GM12878 (cell line): ENCODE results near the gene POLR3G. TPM values are rescaled to one million over a fixed set of nuclear protein-coding genes. Genes with fewer than 3 reads are reported as not detected.

Source experiments
- ATAC-seq: fragments of 200-7000 bp; cut with Tn5 transposase; 3 replicates; pipeline ENCODE4 v1.9.1; 2020; ENCODE audit warnings: mild to moderate bottlenecking, moderate library complexity
- BruUV-seq: library from RNA; stranded (reverse); fragments of 400-500 nt; replicated peaks from 2 replicates; lab custom pipeline; 2021; lab: Mats Ljungman, UMichigan
- CTCF ChIA-PET: fragments of 300-600 bp; sonication (Branson Sonifier 250); formaldehyde crosslinking; extraction: SDS; loops from one replicate; lab custom pipeline; 2021; ENCODE audit warnings: inconsistent platforms; lab: Yijun Ruan, JAX
- POLR2A ChIA-PET: fragments of 350-600 bp; formaldehyde crosslinking; extraction: SDS; loops from one replicate; lab custom pipeline; 2021; ENCODE audit warnings: inconsistent platforms; lab: Charles Lee
- RAD21 ChIA-PET: fragments of 300-600 bp; sonication (Branson Sonifier 250); formaldehyde crosslinking; loops from one replicate; lab custom pipeline; 2023; ENCODE audit warnings: antibody characterized with exemption; ENCODE audit not compliant: unreplicated experiment; lab: Charles Lee
- SMC1A ChIA-PET: fragments of 300-600 bp; sonication (Branson Sonifier 250); formaldehyde crosslinking; loops from one replicate; lab custom pipeline; 2023; ENCODE audit not compliant: unreplicated experiment, uncharacterized antibody; lab: Charles Lee
- DNase-seq: peaks from one replicate; pipeline ENCODE4 v3.0.0-alpha.2; 2011; ENCODE audit warnings: low read depth, low spot score
- FAIRE-seq: peaks from 3 replicates; lab custom pipeline; 2011; peaks lifted over from hg19 to GRCh38; lab: Jason Lieb, UNC
- H2AFZ ChIP-seq: 2 replicates; pipeline ENCODE4 v1.6.0; 2011; ENCODE audit warnings: low read depth, low read length, control low read depth; ENCODE audit not compliant: control insufficient read depth
- H3K27ac ChIP-seq: 2 replicates; pipeline ENCODE4 v1.5.1; 2011; ENCODE audit warnings: control low read depth; ENCODE audit not compliant: control insufficient read depth, insufficient read depth
- H3K27me3 ChIP-seq, 2 experiments: replicated peaks in 1 of 2; 2 replicates each; pipeline versions ENCODE4 v1.6.0 to v1.6.1; 2011; ENCODE audit warnings: low read length in 1 of 2; ENCODE audit not compliant: control insufficient read depth in 2 of 2, insufficient read depth in 2 of 2
- H3K36me3 ChIP-seq, 2 experiments: 2 replicates each; pipeline ENCODE4 v1.5.1; 2011; ENCODE audit warnings: low read length in 1 of 2; ENCODE audit not compliant: control insufficient read depth in 2 of 2, insufficient read depth in 2 of 2
- H3K4me1 ChIP-seq: 2 replicates; pipeline ENCODE4 v1.6.1; 2011; ENCODE audit warnings: mild to moderate bottlenecking, low read length, moderate library complexity, mixed read lengths; ENCODE audit not compliant: control insufficient read depth, insufficient read depth
- H3K4me2 ChIP-seq: 2 replicates; pipeline ENCODE4 v1.6.0; 2011; ENCODE audit warnings: control low read depth; ENCODE audit not compliant: control insufficient read depth, insufficient read depth
- H3K4me3 ChIP-seq: fragments of 200-600 bp; sonication (generic); 2 replicates; pipeline ENCODE4 v1.5.1; 2016
- H3K79me2 ChIP-seq: 2 replicates; pipeline ENCODE4 v1.6.0; 2011; ENCODE audit warnings: low read length; ENCODE audit not compliant: control insufficient read depth, insufficient read depth
- H3K9ac ChIP-seq: 2 replicates; pipeline ENCODE4 v1.8.0; 2011; ENCODE audit warnings: low read length, control low read depth, mixed read lengths; ENCODE audit not compliant: control insufficient read depth, insufficient read depth
- H3K9me3 ChIP-seq: replicated peaks from 3 replicates; pipeline ENCODE4 v1.5.1; 2011; ENCODE audit warnings: mild to moderate bottlenecking, low read length; ENCODE audit not compliant: control insufficient read depth, insufficient read depth
- H4K20me1 ChIP-seq: 2 replicates; pipeline ENCODE4 v1.6.0; 2011; ENCODE audit not compliant: control insufficient read depth, insufficient read depth
- BHLHE40 ChIP-seq, 2 experiments: fragments of 450-650 bp in 1 of 2; IDR thresholded peaks; 2 replicates each; pipeline ENCODE4 v1.6.1; 2011 to 2017; ENCODE audit warnings: low read depth in 2 of 2, borderline replicate concordance in 1 of 2, improper control_type of control experiment in 1 of 2, low read length in 1 of 2, mild to moderate bottlenecking in 1 of 2
- CREM ChIP-seq: IDR thresholded peaks from 2 replicates; pipeline ENCODE4 v1.6.1; 2014; ENCODE audit warnings: antibody characterized with exemption, low read depth
- E2F4 ChIP-seq: IDR thresholded peaks from 2 replicates; pipeline ENCODE4 v1.6.1; 2012; ENCODE audit warnings: low read depth, low read length, improper control_type of control experiment
- E2F8 ChIP-seq: fragments of 450-650 bp; IDR thresholded peaks from 2 replicates; pipeline ENCODE4 v1.6.1; 2018; ENCODE audit warnings: mild to moderate bottlenecking, low read depth, moderate library complexity; ENCODE audit not compliant: partially characterized antibody
- HCFC1 ChIP-seq: fragments of 150-350 bp; IDR thresholded peaks from 2 replicates; pipeline ENCODE4 v1.6.1; 2014; ENCODE audit warnings: low read length
- JUND ChIP-seq: IDR thresholded peaks from 2 replicates; pipeline ENCODE4 v1.6.1; 2012; ENCODE audit warnings: low read depth, mild to moderate bottlenecking, low read length, improper control_type of control experiment, moderate library complexity
- MYB ChIP-seq: fragments of 150-350 bp; IDR thresholded peaks from 2 replicates; pipeline ENCODE4 v1.6.1; 2014; ENCODE audit warnings: mild to moderate bottlenecking, low read depth, low read length, borderline replicate concordance
- PBX3 ChIP-seq: IDR thresholded peaks from 2 replicates; pipeline ENCODE4 v1.6.1; 2011; ENCODE audit warnings: mild to moderate bottlenecking, low read depth, low read length, moderate library complexity; ENCODE audit not compliant: insufficient replicate concordance
- PML ChIP-seq: IDR thresholded peaks from 2 replicates; pipeline ENCODE4 v1.6.1; 2012; ENCODE audit warnings: low read length, inconsistent platforms
- POU2F2 ChIP-seq: IDR thresholded peaks from 3 replicates; pipeline ENCODE4 v1.6.1; 2011; ENCODE audit warnings: low read depth, mild to moderate bottlenecking, low read length, borderline replicate concordance
- RB1 ChIP-seq: fragments of 450-650 bp; formaldehyde crosslinking; IDR thresholded peaks from 2 replicates; pipeline ENCODE4 v1.6.1; 2017; ENCODE audit warnings: mild to moderate bottlenecking, borderline replicate concordance
- SPI1 ChIP-seq: IDR thresholded peaks from 2 replicates; pipeline ENCODE4 v1.6.1; 2011; ENCODE audit warnings: low read depth, mild to moderate bottlenecking, low read length, moderate library complexity, borderline replicate concordance; ENCODE audit not compliant: insufficient read depth
- TBL1XR1 ChIP-seq: IDR thresholded peaks from 2 replicates; pipeline ENCODE4 v1.6.1; 2012; ENCODE audit warnings: low read depth, low read length, improper control_type of control experiment
- TCF3 ChIP-seq: IDR thresholded peaks from 2 replicates; pipeline ENCODE4 v1.6.1; 2012; ENCODE audit warnings: low read depth, mild to moderate bottlenecking, low read length, borderline replicate concordance; ENCODE audit not compliant: insufficient read depth
- ZBTB11 ChIP-seq: fragments of 450-650 bp; formaldehyde crosslinking; IDR thresholded peaks from 2 replicates; pipeline ENCODE4 v1.5.0; 2022; ENCODE audit warnings: mild to moderate bottlenecking, missing genetic modification characterization
- ZNF384 ChIP-seq: IDR thresholded peaks from 2 replicates; pipeline ENCODE4 v1.6.1; 2012; ENCODE audit warnings: low read depth, mild to moderate bottlenecking, low read length, improper control_type of control experiment, borderline replicate concordance
- WGBS: methylation state at CpG from one replicate; pipeline ENCODE4 v1.1.6; 2016; ENCODE audit warnings: low lambda C conversion rate; ENCODE audit not compliant: insufficient replicate concordance, insufficient coverage; ENCODE audit errors: missing lambda C conversion rate; 5-methylcytosine and 5-hydroxymethylcytosine counted together
- in situ Hi-C: fragments of 300-500 bp; cut with MboI; formaldehyde crosslinking; loops from 9 replicates; pipeline ENCODE4 v1.14.3; 2018; ENCODE audit warnings: mixed read lengths
- intact Hi-C: fragments of 100-400 bp; cut with micrococcal nuclease; formaldehyde crosslinking; loops from one replicate; pipeline ENCODE4 v1.14.2; 2022; ENCODE audit not compliant: unreplicated experiment
- polyA plus RNA-seq, 11 experiments: library from polyadenylated mRNA; depleted of rRNA in 4 of 11; unstranded in 6 of 11; stranded (reverse) in 5 of 11; fragments of >200 nt; fragmentation: Nextera tagmentation in 4 of 11; fragmentation: Illumina TruSeq in 1 of 11; extraction: Ambion mirVana in 4 of 11; extraction: Trizol in 1 of 11; gene quantifications; 1 replicate in 1 of 11; 2 replicates in 10 of 11; pipeline versions ENCODE4 v1.2.1 to v1.2.3, GENCODE V29; 2011 to 2016; ENCODE audit warnings: inconsistent platforms in 2 of 11, missing spikeins in 2 of 11, low read depth in 1 of 11
- total RNA-seq, 4 experiments: library from RNA; depleted of rRNA in 3 of 4; stranded (reverse); fragments of >200 nt in 3 of 4; fragmentation: Illumina TruSeq in 1 of 4; extraction: Trizol in 1 of 4; gene quantifications; 2 replicates each; pipeline versions ENCODE4 v1.2.1 to v1.2.3, GENCODE V29; 2013 to 2021

The POLR3G gene
- total and polyA plus RNA-seq, 10 of the 15 experiments (the other 5 are each of a cell fraction or from before 2014, with no cell fraction given): 15.2 to 50.9 (median 27.5) TPM

GRCh38 chr5:90547072-90547536 is 72.4 kb downstream of the POLR3G start:
- no peak overlapping the region for H3K4me2 ChIP-seq
- ChIA-PET RAD21 (no interaction called here), POLR2A (no interaction called here), CTCF (interaction anchor here (1.0 to 1.3 kb wide), 3 partner anchors 57 to 237 kb away, joined by 3 to 4 read pairs (median 4); no protein-coding TSS in a partner anchor), SMC1A (no interaction called here)
- in situ Hi-C loops (no loop called here), intact Hi-C loops (no loop called here)
- BruUV-seq: no TSS peak
- H3K9me3 ChIP-seq: no peaks in the 10 kb centered on the region
- 6% methylated on average over 1 of the region's 1 CpG for WGBS
- H3K79me2 ChIP-seq: no peaks in the 10 kb centered on the region
- no peak overlapping the region for H3K27ac ChIP-seq
- H3K4me1 ChIP-seq: no peaks in the 10 kb centered on the region
- H3K36me3 ChIP-seq: no peaks in the 10 kb centered on the region
- DNase-seq (no peak), FAIRE-seq (no peak), ATAC-seq (no peak)
- no peak overlapping the region for H3K4me3 ChIP-seq
- H3K9ac ChIP-seq: no peak overlapping the region
- H3K27me3 ChIP-seq: no peaks in the 10 kb centered on the region; a peak in 1 of 4 replicates
- H4K20me1 ChIP-seq: no peaks in the 10 kb centered on the region
- H2AFZ ChIP-seq: no peak overlapping the region
- no peak for TF ChIP-seq TCF3
- TF ChIP-seq TBL1XR1: no peak
- no peak for TF ChIP-seq MYB
- no peak for TF ChIP-seq E2F4
- TF ChIP-seq ZBTB11 (CRISPR knock-in tag): no peak
- TF ChIP-seq E2F8: no peak
- TF ChIP-seq POU2F2: no peak
- TF ChIP-seq CREM: no peak
- no peak for TF ChIP-seq PML
- no peak for TF ChIP-seq HCFC1
- TF ChIP-seq JUND: no peak
- no peak for TF ChIP-seq SPI1
- no peak for TF ChIP-seq PBX3
- TF ChIP-seq ZNF384: no peak
- no peak for TF ChIP-seq BHLHE40 (IDR thresholded peaks at IDR 0.05; ENCODE audit: borderline replicate concordance in 1 of 2, low read depth in 2 of 2, low read length in 1 of 2)
- no peak for TF ChIP-seq RB1
